GM12878 (cell line): ENCODE measurements around the gene TMEM201. TPM values are rescaled to one million over a fixed set of nuclear protein-coding genes. Genes with fewer than 3 reads are reported as not detected.

Experiments
- BMI1 ChIP-seq: fragments of 450-650 bp; IDR thresholded peaks from 2 replicates; pipeline ENCODE4 v1.6.1; 2016; ENCODE audit warnings: mild to moderate bottlenecking, moderate library complexity, borderline replicate concordance
- CREB1 ChIP-seq: IDR thresholded peaks from 2 replicates; pipeline ENCODE4 v1.6.1; 2012; ENCODE audit warnings: low read depth, mild to moderate bottlenecking, inconsistent platforms
- EGR1 ChIP-seq, 2 experiments: IDR thresholded peaks; 1 replicate in 1 of 2; 2 replicates in 1 of 2; pipeline ENCODE4 v1.6.1; 2011 to 2012; ENCODE audit warnings: low read depth in 2 of 2, low read length in 2 of 2, borderline replicate concordance in 1 of 2, mild to moderate bottlenecking in 1 of 2, moderate library complexity in 1 of 2
- ELK1 ChIP-seq: IDR thresholded peaks from 2 replicates; pipeline ENCODE4 v1.6.1; 2012; ENCODE audit warnings: low read depth, low read length, improper control_type of control experiment
- EP300 ChIP-seq, 2 experiments: fragments of 150-350 bp in 1 of 2; IDR thresholded peaks; 2 replicates each; pipeline ENCODE4 v1.6.1; 2011 to 2012; ENCODE audit warnings: low read depth in 2 of 2, low read length in 2 of 2, borderline replicate concordance in 1 of 2, improper control_type of control experiment in 1 of 2, inconsistent platforms in 1 of 2; ENCODE audit not compliant: control insufficient read depth in 1 of 2
- FOXK2 ChIP-seq: fragments of 450-650 bp; IDR thresholded peaks from 2 replicates; pipeline ENCODE4 v1.6.1; 2017; ENCODE audit warnings: mild to moderate bottlenecking, moderate library complexity
- FOXM1 ChIP-seq: IDR thresholded peaks from 2 replicates; pipeline ENCODE4 v1.6.1; 2012; ENCODE audit warnings: low read depth, mild to moderate bottlenecking, inconsistent platforms, low read length, moderate library complexity
- MAX ChIP-seq: IDR thresholded peaks from 2 replicates; pipeline ENCODE4 v1.6.1; 2012; ENCODE audit warnings: low read depth, low read length, improper control_type of control experiment
- MYC ChIP-seq: IDR thresholded peaks from 2 replicates; pipeline ENCODE4 v1.6.1; 2011; ENCODE audit warnings: mild to moderate bottlenecking, low read length, moderate library complexity, inconsistent platforms; ENCODE audit not compliant: insufficient read depth, insufficient replicate concordance, insufficient read length, severe bottlenecking
- REST ChIP-seq: IDR thresholded peaks from 2 replicates; pipeline ENCODE4 v1.6.1; 2012; ENCODE audit warnings: mild to moderate bottlenecking, low read depth, low read length
- RUNX3 ChIP-seq: IDR thresholded peaks from 2 replicates; pipeline ENCODE4 v1.6.1; 2012; ENCODE audit warnings: low read length, inconsistent platforms
- SPI1 ChIP-seq: IDR thresholded peaks from 2 replicates; pipeline ENCODE4 v1.6.1; 2011; ENCODE audit warnings: low read depth, mild to moderate bottlenecking, low read length, moderate library complexity, borderline replicate concordance; ENCODE audit not compliant: insufficient read depth
- TAF1 ChIP-seq: IDR thresholded peaks from 2 replicates; pipeline ENCODE4 v1.6.1; 2011; ENCODE audit warnings: mild to moderate bottlenecking, low read depth, low read length, borderline replicate concordance
- TBL1XR1 ChIP-seq: IDR thresholded peaks from 2 replicates; pipeline ENCODE4 v1.6.1; 2012; ENCODE audit warnings: low read depth, low read length, improper control_type of control experiment
- WRNIP1 ChIP-seq: IDR thresholded peaks from 2 replicates; pipeline ENCODE4 v1.6.1; 2011; ENCODE audit warnings: low read depth, low read length, improper control_type of control experiment, borderline replicate concordance
- ZNF274 ChIP-seq: IDR thresholded peaks from one replicate; pipeline ENCODE4 v1.8.0; 2011; ENCODE audit not compliant: insufficient read length, insufficient read depth
- ZNF384 ChIP-seq: IDR thresholded peaks from 2 replicates; pipeline ENCODE4 v1.6.1; 2012; ENCODE audit warnings: low read depth, mild to moderate bottlenecking, low read length, improper control_type of control experiment, borderline replicate concordance
- polyA plus RNA-seq, 11 experiments: library from polyadenylated mRNA; depleted of rRNA in 4 of 11; unstranded in 6 of 11; stranded (reverse) in 5 of 11; fragments of >200 nt; fragmentation: Nextera tagmentation in 4 of 11; fragmentation: Illumina TruSeq in 1 of 11; extraction: Ambion mirVana in 4 of 11; extraction: Trizol in 1 of 11; gene quantifications; 1 replicate in 1 of 11; 2 replicates in 10 of 11; pipeline versions ENCODE4 v1.2.1 to v1.2.3, GENCODE V29; 2011 to 2016; ENCODE audit warnings: inconsistent platforms in 2 of 11, missing spikeins in 2 of 11, low read depth in 1 of 11
- total RNA-seq, 4 experiments: library from RNA; depleted of rRNA in 3 of 4; stranded (reverse); fragments of >200 nt in 3 of 4; fragmentation: Illumina TruSeq in 1 of 4; extraction: Trizol in 1 of 4; gene quantifications; 2 replicates each; pipeline versions ENCODE4 v1.2.1 to v1.2.3, GENCODE V29; 2013 to 2021
- TF ChIP-seq, protein P1 (sequence below): fragments of 450-650 bp; IDR thresholded peaks from 2 replicates; pipeline ENCODE4 v1.6.1; 2016; ENCODE audit warnings: mild to moderate bottlenecking, moderate library complexity, borderline replicate concordance

Gene TMEM201
- total and polyA plus RNA-seq, 10 of the 15 experiments (the other 5 are each of a cell fraction or from before 2014, with no cell fraction given): 0.13 to 26.6 (median 6.1) TPM

- TF ChIP-seq REST: no peak
- 0 out of 2 replicates have a peak, but pooled peaks have one; percentile 49 for TF ChIP-seq MAX
- peak; percentile 82; the same call in 1 of the 2 replicates for TF ChIP-seq SPI1
- TF ChIP-seq ZNF384: peak; percentile 92
- TF ChIP-seq EP300 (IDR thresholded peaks at IDR 0.05; ENCODE audit: borderline replicate concordance in 1 of 2, control insufficient read depth in 1 of 2, low read depth in 2 of 2, low read length in 2 of 2): 0 out of 4 replicates have a peak, but pooled peaks of 1 of the 2 experiments have one; percentile 11
- 0 out of 2 replicates have a peak, but pooled peaks have one; percentile 70 for TF ChIP-seq FOXM1
- TF ChIP-seq TBL1XR1: peak; percentile 42; the same call in 1 of the 2 replicates
- no peak for TF ChIP-seq MYC
- no peak for TF ChIP-seq FOXK2
- TF ChIP-seq ZNF274: no peak
- no peak for TF ChIP-seq BMI1
- peak; percentile 67 for TF ChIP-seq RUNX3
- TF ChIP-seq, protein P1, sequence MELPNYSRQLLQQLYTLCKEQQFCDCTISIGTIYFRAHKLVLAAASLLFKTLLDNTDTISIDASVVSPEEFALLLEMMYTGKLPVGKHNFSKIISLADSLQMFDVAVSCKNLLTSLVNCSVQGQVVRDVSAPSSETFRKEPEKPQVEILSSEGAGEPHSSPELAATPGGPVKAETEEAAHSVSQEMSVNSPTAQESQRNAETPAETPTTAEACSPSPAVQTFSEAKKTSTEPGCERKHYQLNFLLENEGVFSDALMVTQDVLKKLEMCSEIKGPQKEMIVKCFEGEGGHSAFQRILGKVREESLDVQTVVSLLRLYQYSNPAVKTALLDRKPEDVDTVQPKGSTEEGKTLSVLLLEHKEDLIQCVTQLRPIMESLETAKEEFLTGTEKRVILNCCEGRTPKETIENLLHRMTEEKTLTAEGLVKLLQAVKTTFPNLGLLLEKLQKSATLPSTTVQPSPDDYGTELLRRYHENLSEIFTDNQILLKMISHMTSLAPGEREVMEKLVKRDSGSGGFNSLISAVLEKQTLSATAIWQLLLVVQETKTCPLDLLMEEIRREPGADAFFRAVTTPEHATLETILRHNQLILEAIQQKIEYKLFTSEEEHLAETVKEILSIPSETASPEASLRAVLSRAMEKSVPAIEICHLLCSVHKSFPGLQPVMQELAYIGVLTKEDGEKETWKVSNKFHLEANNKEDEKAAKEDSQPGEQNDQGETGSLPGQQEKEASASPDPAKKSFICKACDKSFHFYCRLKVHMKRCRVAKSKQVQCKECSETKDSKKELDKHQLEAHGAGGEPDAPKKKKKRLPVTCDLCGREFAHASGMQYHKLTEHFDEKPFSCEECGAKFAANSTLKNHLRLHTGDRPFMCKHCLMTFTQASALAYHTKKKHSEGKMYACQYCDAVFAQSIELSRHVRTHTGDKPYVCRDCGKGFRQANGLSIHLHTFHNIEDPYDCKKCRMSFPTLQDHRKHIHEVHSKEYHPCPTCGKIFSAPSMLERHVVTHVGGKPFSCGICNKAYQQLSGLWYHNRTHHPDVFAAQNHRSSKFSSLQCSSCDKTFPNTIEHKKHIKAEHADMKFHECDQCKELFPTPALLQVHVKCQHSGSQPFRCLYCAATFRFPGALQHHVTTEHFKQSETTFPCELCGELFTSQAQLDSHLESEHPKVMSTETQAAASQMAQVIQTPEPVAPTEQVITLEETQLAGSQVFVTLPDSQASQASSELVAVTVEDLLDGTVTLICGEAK: peak; percentile 36; the same call in 1 of the 2 replicates
- TF ChIP-seq EGR1 (IDR thresholded peaks at IDR 0.05; ENCODE audit: borderline replicate concordance in 1 of 2, low read depth in 2 of 2, low read length in 2 of 2): 0 out of 3 replicates have a peak, but pooled peaks of 1 of the 2 experiments have one; percentile 64
- TF ChIP-seq TAF1: peak; percentile 34; the same call in 1 of the 2 replicates
- TF ChIP-seq WRNIP1: no peak
- TF ChIP-seq CREB1: 0 out of 2 replicates have a peak, but pooled peaks have one; percentile 10
- TF ChIP-seq ELK1: 0 out of 2 replicates have a peak, but pooled peaks have one; percentile 30
These were observed 63.9 kb downstream of the TMEM201 start (continued) for GRCh38 chr1:9652379-9653209.
